NCI-H1436 (cell line): ENCODE data around the gene PTEN.

Experiments used
- DNase-seq: peaks from one replicate; lab custom pipeline; 2025; lab: John Stamatoyannopoulos, UW

Gene PTEN

DNA sequence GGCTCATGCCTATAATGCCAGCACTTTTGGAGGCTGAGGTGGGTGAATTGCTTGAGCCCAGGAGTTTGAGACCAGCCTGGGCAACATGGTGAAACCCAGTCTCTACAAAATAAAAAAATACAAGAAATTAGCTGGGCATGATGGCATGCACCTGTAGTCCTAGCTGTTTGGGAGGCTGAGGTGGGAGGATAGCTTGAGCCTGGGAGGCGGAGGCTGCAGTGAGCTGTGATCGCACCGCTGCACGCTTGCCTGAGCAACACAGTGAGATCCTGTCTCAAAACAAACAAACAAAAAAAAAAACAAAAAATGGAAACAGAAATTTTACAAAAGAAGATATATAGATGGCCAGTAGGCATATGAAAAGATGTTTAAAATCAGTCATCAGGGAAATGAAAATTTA lies 57.1 kb downstream of the PTEN start:
- no peak for DNase-seq

DNA sequence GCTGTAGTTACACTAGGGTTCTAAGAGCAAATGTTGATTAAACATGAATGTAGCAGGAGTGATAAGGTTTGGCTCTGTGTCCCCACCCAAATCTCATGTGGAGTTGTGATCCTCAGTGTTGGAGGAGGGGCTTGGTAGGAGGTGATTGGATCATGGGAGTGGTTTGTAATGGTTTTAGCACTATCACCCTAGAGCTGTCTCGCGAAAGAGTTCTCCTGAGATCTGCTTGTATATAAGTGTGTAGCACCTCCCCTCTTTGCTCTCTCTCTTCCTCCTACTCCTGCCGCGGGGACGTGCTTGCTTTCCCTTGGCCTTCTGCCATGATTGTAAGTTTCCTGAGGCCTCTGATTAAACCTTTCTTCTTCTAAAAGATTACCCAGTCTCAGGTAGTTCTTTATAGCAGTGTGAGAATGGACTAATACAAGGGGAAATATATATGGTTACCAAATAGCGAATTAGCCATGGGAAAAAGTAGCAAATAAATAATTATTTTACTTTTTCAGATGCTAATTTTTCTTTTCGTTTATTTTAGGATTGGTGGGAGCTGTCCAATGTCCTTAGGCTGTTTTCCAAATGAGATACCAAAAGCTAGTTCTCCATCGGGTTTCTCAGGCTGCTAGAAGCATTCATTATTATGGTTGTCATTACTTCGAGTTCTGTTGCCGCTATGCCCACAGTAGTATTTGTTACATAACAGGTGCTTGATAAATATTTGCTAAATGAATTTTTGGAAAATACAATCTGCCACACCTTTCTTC lies 58.7 kb downstream of the PTEN start:
- DNase-seq = no peak

DNA sequence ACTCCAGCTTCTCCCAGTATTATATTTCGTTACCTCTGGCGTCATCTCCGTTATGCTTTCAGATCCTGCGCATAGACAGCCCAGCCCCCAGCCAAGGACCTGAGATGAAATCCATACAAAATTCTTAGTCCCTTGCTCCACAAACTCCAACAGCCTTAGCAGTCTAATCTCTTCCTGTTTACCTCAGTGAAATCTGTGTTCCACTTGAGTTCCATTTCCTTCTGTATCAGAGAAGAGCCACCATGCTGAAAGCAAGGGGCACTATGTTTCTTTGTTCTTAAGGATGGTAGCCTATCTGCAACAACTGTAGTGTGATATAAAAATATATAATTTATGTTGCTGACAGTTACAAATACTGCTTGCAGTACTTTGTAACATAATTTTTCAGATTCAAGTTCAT lies 59.8 kb downstream of the PTEN start:
- no peak for DNase-seq

DNA sequence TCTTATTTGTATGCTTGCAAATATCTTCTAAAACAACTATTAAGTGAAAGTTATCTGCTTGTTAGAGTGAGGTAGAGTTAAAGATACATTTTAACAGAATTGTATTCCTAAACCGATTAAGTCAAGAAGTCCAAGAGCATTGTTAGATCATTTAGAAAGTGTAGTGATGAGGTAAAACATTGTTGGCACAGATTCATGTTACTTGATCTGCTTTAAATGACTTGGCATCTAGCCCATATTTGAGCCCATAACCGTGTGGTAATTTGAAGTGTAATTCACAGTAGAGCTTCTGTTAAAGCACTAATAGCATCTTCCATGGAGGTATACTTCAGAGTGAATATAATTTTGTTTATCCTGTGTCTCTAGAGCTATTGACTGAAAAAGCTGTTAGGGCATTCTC lies 62.1 kb downstream of the PTEN start:
- no peak for DNase-seq

DNA sequence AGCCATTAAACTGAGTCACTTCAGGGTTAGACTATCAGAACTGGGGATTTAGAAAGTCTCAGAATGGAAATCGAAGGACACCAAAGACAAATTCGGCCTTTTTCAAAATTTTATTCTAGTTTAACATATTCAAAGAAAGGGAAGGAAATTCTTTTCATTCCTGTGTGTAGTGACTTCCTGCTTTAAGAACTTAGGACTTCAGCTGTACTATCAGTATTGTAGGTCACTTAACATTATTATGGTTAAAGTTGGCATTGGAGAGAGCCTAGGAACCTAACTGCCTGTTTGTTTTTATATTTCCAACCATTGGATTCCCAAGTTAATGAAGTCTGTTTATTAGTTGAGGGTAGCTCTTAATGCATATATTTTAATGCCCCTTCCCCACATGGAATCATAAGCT lies 63.7 kb downstream of the PTEN start:
- no peak for DNase-seq

DNA sequence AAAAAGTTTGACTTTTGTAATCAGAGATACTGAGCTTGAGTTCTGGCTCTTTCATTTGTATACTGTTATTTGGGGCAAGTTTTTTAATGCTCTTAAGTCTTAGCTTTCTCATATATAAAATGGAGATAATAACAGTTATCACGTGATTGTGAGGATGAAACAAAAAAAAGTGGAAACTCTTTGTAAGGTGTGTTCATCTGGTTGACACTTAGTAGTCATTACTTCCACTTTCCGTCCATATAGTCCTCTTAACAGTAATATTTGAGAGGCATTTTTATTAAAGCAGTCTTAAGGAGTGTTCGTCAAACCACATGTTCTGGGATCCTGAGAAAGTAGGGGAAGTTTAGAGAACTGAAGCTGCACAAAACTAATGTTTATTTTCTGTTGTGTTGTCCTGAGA lies 65.6 kb downstream of the PTEN start:
- no peak for DNase-seq

DNA sequence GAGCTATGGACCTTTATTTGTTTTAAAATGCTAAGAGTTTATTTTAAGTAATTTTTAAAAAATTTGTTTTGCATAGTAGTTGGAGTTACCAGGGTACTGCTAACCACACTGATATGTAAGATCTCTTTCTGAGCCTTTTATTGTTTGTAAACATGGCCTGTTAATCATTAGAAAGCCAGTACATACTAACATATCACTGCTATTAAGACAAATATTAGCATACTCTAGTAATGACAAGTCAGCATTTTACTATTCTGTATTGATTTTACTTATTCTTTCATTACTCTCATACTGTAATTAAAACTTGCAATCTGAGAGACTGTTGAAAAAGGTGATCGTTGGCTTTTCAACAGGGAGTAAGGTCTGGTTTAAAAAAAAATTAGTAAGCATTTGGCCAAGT lies 66.7 kb downstream of the PTEN start:
- no peak for DNase-seq

DNA sequence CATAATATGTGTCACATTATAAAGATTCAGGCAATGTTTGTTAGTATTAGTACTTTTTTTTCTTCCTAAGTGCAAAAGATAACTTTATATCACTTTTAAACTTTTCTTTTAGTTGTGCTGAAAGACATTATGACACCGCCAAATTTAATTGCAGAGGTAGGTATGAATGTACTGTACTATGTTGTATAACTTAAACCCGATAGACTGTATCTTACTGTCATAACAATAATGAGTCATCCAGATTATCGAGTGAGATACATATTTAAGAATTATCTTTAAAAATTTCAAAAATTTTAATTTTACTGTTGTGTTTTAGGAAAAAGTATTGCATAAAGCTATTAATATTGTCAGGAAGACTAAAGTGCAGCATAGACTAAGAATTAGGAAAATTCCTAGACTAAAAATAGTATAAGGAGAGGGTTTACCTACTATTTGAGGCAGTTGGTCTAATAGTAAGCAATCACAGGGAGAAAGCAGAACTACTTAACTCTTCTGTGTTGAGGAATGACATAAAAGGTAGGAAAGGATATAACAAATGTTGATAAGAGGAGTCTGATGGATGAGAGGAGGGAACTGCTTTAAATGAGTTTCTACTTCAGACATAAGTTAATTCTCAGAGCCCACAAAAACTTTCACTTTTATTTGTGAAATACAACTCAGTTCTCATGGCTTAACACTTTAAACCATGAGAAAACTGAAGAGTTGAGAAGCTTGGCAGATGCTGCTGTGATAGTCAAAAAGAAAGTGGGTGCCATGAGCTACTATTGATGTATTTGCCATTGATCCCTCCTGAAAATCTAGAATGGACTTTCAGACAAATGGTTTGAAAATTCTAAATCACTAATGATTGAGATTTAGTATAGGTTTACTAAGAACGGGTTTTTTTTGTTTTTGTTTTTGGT lies 67.8 kb downstream of the PTEN start:
- no peak for DNase-seq

GRCh38 chr10:87931836-87932230 lies 68.4 kb downstream of the PTEN start:
- DNase-seq = no peak

GRCh38 chr10:87935290-87936141 lies 72.1 kb downstream of the PTEN start:
- DNase-seq = no peak

- DNase-seq = no peak
These were observed 76.8 kb downstream of the PTEN start for GRCh38 chr10:87940210-87940609.

- DNase-seq = no peak
These were observed 79.6 kb downstream of the PTEN start for GRCh38 chr10:87942884-87943527.

DNA sequence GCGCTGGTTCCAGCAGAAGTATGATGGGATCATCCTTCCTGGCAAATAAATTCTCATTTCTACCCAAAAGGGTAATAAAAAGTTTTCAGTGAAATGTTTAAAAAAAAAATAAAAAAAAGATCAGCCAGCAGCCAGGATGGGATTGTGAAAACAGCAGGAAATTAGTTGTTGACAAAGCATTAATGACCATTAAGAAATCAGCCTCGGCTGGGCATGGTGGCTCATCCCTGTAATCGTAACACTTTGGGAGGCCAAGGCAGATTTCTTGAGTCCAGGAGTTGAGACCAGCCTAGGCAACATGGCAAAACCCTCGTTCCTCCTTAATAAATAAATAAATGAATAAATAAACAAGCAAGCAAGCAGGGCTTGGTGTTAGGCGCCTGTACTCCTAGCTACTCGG lies 82.6 kb downstream of the PTEN start:
- DNase-seq = no peak

DNA sequence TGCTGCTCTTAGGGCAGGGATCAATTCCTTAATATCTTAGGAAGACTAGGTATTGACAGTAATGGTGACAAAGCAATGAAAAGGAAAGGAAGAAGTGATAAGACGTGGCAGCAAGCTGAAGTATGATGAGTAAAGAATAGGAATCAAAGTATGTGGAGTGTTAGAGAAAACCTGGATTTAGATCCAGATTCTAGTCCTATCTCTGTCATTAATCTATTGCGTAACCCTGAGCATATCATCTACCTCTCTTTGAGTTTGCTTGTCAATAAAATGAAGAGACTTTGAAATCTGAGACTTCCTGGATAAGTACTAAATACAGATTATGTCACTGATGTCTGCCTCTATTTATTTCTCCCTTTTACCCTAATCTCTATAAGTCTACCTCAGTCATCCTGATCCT lies 89.2 kb downstream of the PTEN start:
- no peak for DNase-seq

DNA sequence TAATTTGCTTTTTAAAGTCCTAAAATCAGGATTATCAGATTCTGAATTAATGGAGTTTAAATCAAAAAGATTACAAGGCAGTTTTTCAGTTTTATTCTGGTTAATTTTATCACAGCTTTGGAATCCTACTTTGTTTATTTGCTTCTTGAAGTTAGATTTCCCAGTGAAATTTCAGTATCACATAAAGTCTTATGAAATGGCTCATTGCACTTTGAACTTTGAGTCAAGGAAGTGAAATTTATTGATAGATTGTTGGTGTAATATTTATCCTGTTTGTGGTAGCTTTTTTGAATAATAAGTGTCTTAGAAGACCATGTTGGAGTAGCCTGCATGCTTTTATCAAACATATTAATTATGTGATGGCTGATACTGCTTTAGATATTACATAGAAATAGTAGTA lies 92.6 kb downstream of the PTEN start:
- no peak for DNase-seq

DNA sequence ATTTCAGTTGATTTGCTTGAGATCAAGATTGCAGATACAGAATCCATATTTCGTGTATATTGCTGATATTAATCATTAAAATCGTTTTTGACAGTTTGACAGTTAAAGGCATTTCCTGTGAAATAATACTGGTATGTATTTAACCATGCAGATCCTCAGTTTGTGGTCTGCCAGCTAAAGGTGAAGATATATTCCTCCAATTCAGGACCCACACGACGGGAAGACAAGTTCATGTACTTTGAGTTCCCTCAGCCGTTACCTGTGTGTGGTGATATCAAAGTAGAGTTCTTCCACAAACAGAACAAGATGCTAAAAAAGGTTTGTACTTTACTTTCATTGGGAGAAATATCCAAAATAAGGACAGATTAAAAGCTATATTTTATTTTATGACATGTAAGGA lies 94.3 kb downstream of the PTEN start:
- DNase-seq = no peak

DNA sequence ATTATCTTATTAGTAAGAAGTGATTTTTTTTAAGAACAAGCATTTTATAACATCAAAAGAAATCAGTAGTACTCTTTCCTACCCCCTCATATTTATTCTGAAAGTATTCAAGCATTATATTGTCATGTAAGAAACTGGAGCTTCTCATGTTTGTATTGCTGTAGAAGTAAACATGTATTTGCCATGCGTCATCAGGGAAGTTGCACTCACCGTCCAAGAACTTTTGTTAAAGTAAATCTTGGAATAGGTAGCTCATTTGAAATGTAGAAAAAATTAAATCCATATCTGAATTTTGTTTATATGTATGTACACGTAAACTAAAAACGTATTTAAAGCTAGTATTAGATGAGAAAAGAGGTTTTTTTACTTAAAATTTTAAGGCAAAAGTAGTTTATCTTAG lies 96.8 kb downstream of the PTEN start:
- DNase-seq = no peak

DNA sequence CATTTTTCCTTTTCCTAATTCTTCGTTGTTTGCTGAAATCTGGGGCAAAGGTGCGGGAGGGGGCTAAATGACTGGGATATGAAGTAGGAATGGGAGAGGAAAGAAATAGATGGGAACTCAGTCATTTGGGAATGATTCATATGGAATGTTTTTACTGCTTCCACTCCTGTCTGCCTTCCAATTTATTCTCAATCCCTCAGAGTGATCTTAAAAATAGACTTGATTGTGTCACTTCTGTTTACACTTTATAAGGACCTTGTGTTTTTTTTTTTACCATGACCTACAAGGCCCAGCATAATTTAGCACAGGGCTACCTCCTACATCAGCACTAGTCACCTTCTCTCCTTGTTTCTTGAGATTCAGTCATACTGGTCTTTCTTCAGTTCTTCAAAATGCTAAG lies 97.9 kb downstream of the PTEN start:
- DNase-seq = no peak

DNA sequence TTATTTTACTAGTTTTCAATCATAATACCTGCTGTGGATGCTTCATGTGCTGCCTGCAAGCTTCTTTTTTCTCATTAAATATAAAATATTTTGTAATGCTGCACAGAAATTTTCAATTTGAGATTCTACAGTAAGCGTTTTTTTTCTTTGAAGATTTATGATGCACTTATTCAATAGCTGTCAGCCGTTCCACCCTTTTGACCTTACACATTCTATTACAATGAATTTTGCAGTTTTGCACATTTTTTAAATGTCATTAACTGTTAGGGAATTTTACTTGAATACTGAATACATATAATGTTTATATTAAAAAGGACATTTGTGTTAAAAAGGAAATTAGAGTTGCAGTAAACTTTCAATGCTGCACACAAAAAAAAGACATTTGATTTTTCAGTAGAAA lies 103.0 kb downstream of the PTEN start:
- DNase-seq = no peak

DNA sequence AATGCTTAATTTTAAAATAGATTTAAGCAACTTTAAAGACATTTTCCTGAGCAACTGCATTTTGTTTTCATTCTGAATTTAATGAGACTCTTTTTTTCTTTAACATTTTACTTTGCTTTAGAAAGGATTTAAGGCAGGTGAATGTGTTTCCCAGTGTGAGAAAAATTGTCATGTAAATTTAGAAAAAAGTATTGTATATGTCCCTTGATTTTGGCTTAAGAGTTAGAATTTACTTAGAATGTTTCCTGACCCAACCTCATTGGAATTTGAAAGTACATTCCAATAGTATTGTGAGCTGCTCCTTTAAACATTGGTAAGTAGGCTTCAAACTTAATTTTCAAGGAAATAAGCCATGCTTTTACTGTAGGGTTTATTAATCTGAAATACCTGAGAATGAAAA lies 110.2 kb downstream of the PTEN start:
- DNase-seq = no peak

DNA sequence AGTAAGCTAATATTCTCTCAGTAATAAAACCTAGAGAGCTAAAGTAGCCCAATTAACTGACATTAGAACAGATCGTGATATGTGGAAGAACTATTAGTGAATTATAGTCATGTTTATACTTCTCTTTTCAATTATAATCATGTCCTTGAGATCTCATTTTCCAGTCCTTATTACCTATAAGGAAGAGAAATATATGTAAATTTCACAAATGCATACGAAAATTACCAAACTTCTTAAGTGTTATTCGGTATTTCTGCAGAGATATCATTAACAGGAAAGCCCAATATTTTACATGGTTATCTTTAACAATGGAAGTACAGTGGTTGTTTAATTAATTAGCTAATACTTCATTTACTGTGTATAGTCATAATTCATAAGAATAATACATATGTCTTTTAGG lies 110.7 kb downstream of the PTEN start:
- no peak for DNase-seq

DNA sequence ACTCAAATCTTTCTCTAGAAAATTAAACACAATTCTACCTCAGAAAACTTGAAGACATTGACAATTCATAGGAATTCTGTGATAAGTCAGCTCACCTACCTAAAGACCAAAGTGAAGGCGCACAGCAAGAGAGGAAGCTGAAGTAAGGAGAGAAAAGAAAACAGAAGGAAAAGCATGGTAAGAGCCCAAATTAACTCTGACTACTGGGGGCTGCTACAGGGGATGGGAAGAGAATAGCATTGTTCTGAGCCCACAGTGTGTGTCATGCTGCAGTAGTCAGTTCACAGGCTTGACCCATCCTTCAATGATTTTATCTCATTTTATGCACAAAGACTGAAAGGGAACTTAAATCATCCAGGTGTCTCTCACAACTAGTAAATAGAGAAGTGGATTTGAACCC lies 111.3 kb downstream of the PTEN start:
- DNase-seq = no peak
